Measurements from ENCODE around the gene SLC19A1. TPM values are rescaled to one million over a fixed set of nuclear protein-coding genes. Genes with fewer than 3 reads are reported as not detected.

Gene SLC19A1
- total and polyA plus RNA-seq, 7 donors: 1.4 to 3.8 (median 2.3) TPM

GRCh38 chr21:45451091-45451740, 91.0 kb downstream of the SLC19A1 start:
- H3K4me1 ChIP-seq: no peaks in the 10 kb centered on the region
- peak; percentile 8 to 40 for DNase-seq
- intact Hi-C loops (cut with DNase I): no loop called here

GRCh38 chr21:45450423-45451090, 91.7 kb downstream of the SLC19A1 start:
- peaks cover 0 to 35% (median 2%) of the 10 kb centered on the region in 3 donors for H3K27me3 ChIP-seq (ENCODE audit: insufficient read depth in 3 of 3, low read length in 2 of 3)
- DNase-seq: peak; percentile 8 to 38
- intact Hi-C loops (cut with DNase I): no loop called here
- no peaks in the 10 kb centered on the region for H3K36me3 ChIP-seq (ENCODE audit: insufficient read depth in 1 of 2, low read depth in 1 of 2)
- no peaks in the 10 kb centered on the region for H3K4me1 ChIP-seq
- TF ChIP-seq CTCF (IDR thresholded peaks at IDR 0.05): no peak
- no peaks in the 10 kb centered on the region for H3K9me3 ChIP-seq
- WGBS, 3 donors: 75 to 85% (median 77%) methylated on average over 23 to 24 of the region's 24 CpGs
- no peak for ATAC-seq
- H3K4me3 ChIP-seq: no peak overlapping the region
- H3K27ac ChIP-seq: no peak overlapping the region

More at GRCh38 chr21:45451091-45451740, 91.0 kb downstream of the SLC19A1 start:
- ATAC-seq: no peak
- Histone ChIP-seq H3K9me3 (no peaks in the 10 kb centered on the region), H3K27ac (no peak overlapping the region), H3K4me3 (no peak overlapping the region), H3K36me3 (ENCODE audit: insufficient read depth in 1 of 2, low read depth in 1 of 2) (no peaks in the 10 kb centered on the region), H3K27me3 (ENCODE audit: insufficient read depth in 3 of 3, low read length in 2 of 3) (peaks cover 0 to 37% (median 0%) of the 10 kb centered on the region in 3 donors)
- TF ChIP-seq CTCF (IDR thresholded peaks at IDR 0.05): no peak
- WGBS, 3 donors: 77 to 81% (median 81%) methylated on average over 20 of the region's 20 CpGs

- 88 to 92% (median 89%) methylated on average over 22 of the region's 22 CpGs for WGBS, 3 donors
- intact Hi-C loops (cut with DNase I): loop anchor here in 1 of 2 donors (5.0 kb wide), 1 partner anchor 298 kb away; no protein-coding TSS in a partner anchor
- H3K27ac ChIP-seq: no peak overlapping the region
- DNase-seq (peak; percentile 7 to 42), ATAC-seq (no peak)
- TF ChIP-seq CTCF (IDR thresholded peaks at IDR 0.05): no peak
- H3K4me3 ChIP-seq: no peak overlapping the region
- H3K4me1 ChIP-seq: no peaks in the 10 kb centered on the region
- H3K36me3 ChIP-seq (ENCODE audit: insufficient read depth in 1 of 2, low read depth in 1 of 2): no peaks in the 10 kb centered on the region
- no peaks in the 10 kb centered on the region for H3K9me3 ChIP-seq
- H3K27me3 ChIP-seq (ENCODE audit: insufficient read depth in 3 of 3, low read length in 2 of 3): peaks cover 0 to 30% (median 2%) of the 10 kb centered on the region in 3 donors
These were observed 92.4 kb downstream of the SLC19A1 start for GRCh38 chr21:45449658-45450422.

- TF ChIP-seq CTCF (IDR thresholded peaks at IDR 0.05): no peak
- no peaks in the 10 kb centered on the region for H3K4me1 ChIP-seq
- ATAC-seq: no peak
These were observed 93.2 kb downstream of the SLC19A1 start for GRCh38 chr21:45448810-45449657.

More at GRCh38 chr21:45448810-45449657, 93.2 kb downstream of the SLC19A1 start:
- peaks cover 0 to 26% (median 2%) of the 10 kb centered on the region in 3 donors for H3K27me3 ChIP-seq (ENCODE audit: insufficient read depth in 3 of 3, low read length in 2 of 3)
- 55 to 67% (median 56%) methylated on average over 26 to 28 of the region's 28 CpGs for WGBS, 3 donors
- no peaks in the 10 kb centered on the region for H3K9me3 ChIP-seq
- H3K4me3 ChIP-seq: no peak overlapping the region
- DNase-seq: peak; percentile 15 to 44
- no peaks in the 10 kb centered on the region for H3K36me3 ChIP-seq (ENCODE audit: insufficient read depth in 1 of 2, low read depth in 1 of 2)
- intact Hi-C loops (cut with DNase I): loop anchor here in 1 of 2 donors (5.0 kb wide), 1 partner anchor 297 kb away; no protein-coding TSS in a partner anchor
- no peak overlapping the region for H3K27ac ChIP-seq
